Osteoblast (primary cell): ENCODE data around the gene CEP85L. TPM values are rescaled to one million over a fixed set of nuclear protein-coding genes. Genes with fewer than 3 reads are reported as not detected.
"Not testable (repeated sequence)": the region's sequence is repeated elsewhere in the genome, so short reads cannot be mapped to it uniquely, and the experiment has no call there.

Source experiments
- DNase-seq: peaks from one replicate; pipeline ENCODE4 v3.0.0; 2011; ENCODE audit warnings: low spot score, mixed read lengths; ENCODE audit not compliant: insufficient read length; ENCODE audit errors: missing footprints
- H2AFZ ChIP-seq: 2 replicates; pipeline ENCODE4 v1.6.0; 2011; ENCODE audit warnings: mild to moderate bottlenecking, low read length
- H3K27ac ChIP-seq: 2 replicates; pipeline ENCODE4 v1.5.1; 2011; ENCODE audit warnings: mild to moderate bottlenecking, low read depth, low read length, moderate library complexity
- H3K27me3 ChIP-seq: 2 replicates; pipeline ENCODE4 v1.6.0; 2012; ENCODE audit warnings: mild to moderate bottlenecking, control low read depth, inconsistent platforms, low read length, moderate library complexity; ENCODE audit not compliant: insufficient read depth
- H3K36me3 ChIP-seq: 2 replicates; pipeline ENCODE4 v1.5.1; 2011; ENCODE audit warnings: mild to moderate bottlenecking, low read length, control low read depth, moderate library complexity; ENCODE audit not compliant: insufficient read depth
- H3K4me1 ChIP-seq: 2 replicates; pipeline ENCODE4 v1.5.1; 2011; ENCODE audit warnings: mild to moderate bottlenecking, low read length, control low read depth, moderate library complexity; ENCODE audit not compliant: insufficient read depth
- H3K4me2 ChIP-seq: 2 replicates; pipeline ENCODE4 v1.6.0; 2011; ENCODE audit warnings: mild to moderate bottlenecking, low read length; ENCODE audit not compliant: insufficient read depth
- H3K4me3 ChIP-seq: fragments of 200-600 bp; sonication (generic); 3 replicates; pipeline ENCODE4 v1.5.1; 2012; ENCODE audit warnings: mild to moderate bottlenecking, low read length, inconsistent platforms; ENCODE audit not compliant: insufficient read depth
- H3K79me2 ChIP-seq: 2 replicates; pipeline ENCODE4 v1.6.0; 2012; ENCODE audit warnings: mild to moderate bottlenecking, low read length, control low read depth, inconsistent platforms; ENCODE audit not compliant: insufficient read depth
- H3K9me3 ChIP-seq: 2 replicates; pipeline ENCODE4 v1.5.1; 2011; ENCODE audit warnings: low read depth, low read length, control low read depth
- H4K20me1 ChIP-seq: 2 replicates; pipeline ENCODE4 v1.6.0; 2012; ENCODE audit warnings: mild to moderate bottlenecking, low read length, control low read depth; ENCODE audit not compliant: insufficient read depth
- CTCF ChIP-seq: IDR thresholded peaks from 2 replicates; pipeline ENCODE4 v1.5.1; 2011; ENCODE audit warnings: mild to moderate bottlenecking, low read depth, low read length, moderate library complexity; ENCODE audit errors: extremely low read depth
- total RNA-seq: library from RNA; depleted of rRNA; stranded (reverse); fragments of >200 nt; gene quantifications from 2 replicates; pipeline ENCODE4 v1.2.3, GENCODE V29; 2012

Gene CEP85L
- total RNA-seq, 1 donor: 15.2 TPM

- Histone ChIP-seq H2AFZ (no peak overlapping the region), H3K27ac (no peak overlapping the region), H3K27me3 (no peaks in the 10 kb centered on the region), H3K9me3 (peaks cover 4% of the 10 kb centered on the region), H3K4me2 (no peak overlapping the region), H3K79me2 (no peaks in the 10 kb centered on the region), H3K4me3 (no peak overlapping the region), H3K4me1 (no peaks in the 10 kb centered on the region), H3K36me3 (no peaks in the 10 kb centered on the region), H4K20me1 (no peaks in the 10 kb centered on the region)
- no peak for DNase-seq
- TF ChIP-seq CTCF: no peak
Measured at GRCh38 chr6:118456982-118457381, 194.4 kb downstream of the CEP85L start.

- H3K27me3 ChIP-seq: no peaks in the 10 kb centered on the region
- H3K27ac ChIP-seq: no peak overlapping the region
- H2AFZ ChIP-seq: no peak overlapping the region
Measured at GRCh38 chr6:118451839-118452238, 199.6 kb downstream of the CEP85L start.

GRCh38 chr6:118444796-118445195 is 206.6 kb downstream of the CEP85L start:
- H3K27me3 ChIP-seq: no peaks in the 10 kb centered on the region
- no peaks in the 10 kb centered on the region for H3K9me3 ChIP-seq
- H3K79me2 ChIP-seq: no peaks in the 10 kb centered on the region
- H3K4me3 ChIP-seq: no peak overlapping the region
- TF ChIP-seq CTCF: no peak
- no peak for DNase-seq
- no peak overlapping the region for H3K27ac ChIP-seq
- no peak overlapping the region for H3K4me2 ChIP-seq
- no peaks in the 10 kb centered on the region for H4K20me1 ChIP-seq
- no peak overlapping the region for H2AFZ ChIP-seq
- H3K4me1 ChIP-seq: no peaks in the 10 kb centered on the region
- H3K36me3 ChIP-seq: no peaks in the 10 kb centered on the region

More at GRCh38 chr6:118451839-118452238, 199.6 kb downstream of the CEP85L start:
- Histone ChIP-seq H3K4me1 (no peaks in the 10 kb centered on the region), H3K4me3 (no peak overlapping the region), H3K9me3 (peaks cover 6% of the 10 kb centered on the region), H3K4me2 (no peak overlapping the region), H3K79me2 (no peaks in the 10 kb centered on the region), H4K20me1 (no peaks in the 10 kb centered on the region), H3K36me3 (no peaks in the 10 kb centered on the region)
- DNase-seq: no peak
- TF ChIP-seq CTCF: no peak

GRCh38 chr6:118436482-118436881 is 214.9 kb downstream of the CEP85L start:
- H3K9me3 ChIP-seq: no peaks in the 10 kb centered on the region
- no peak for TF ChIP-seq CTCF
- H3K27me3 ChIP-seq: no peaks in the 10 kb centered on the region
- H3K4me3 ChIP-seq: no peak overlapping the region
- no peak overlapping the region for H3K4me2 ChIP-seq
- H3K36me3 ChIP-seq: no peaks in the 10 kb centered on the region
- no peaks in the 10 kb centered on the region for H3K4me1 ChIP-seq
- peak; percentile 32 for DNase-seq
- no peaks in the 10 kb centered on the region for H4K20me1 ChIP-seq
- H3K79me2 ChIP-seq: no peaks in the 10 kb centered on the region
- H3K27ac ChIP-seq: no peak overlapping the region
- H2AFZ ChIP-seq: no peak overlapping the region

GRCh38 chr6:118434147-118434546 is 217.2 kb downstream of the CEP85L start:
- not testable (repeated sequence) for H3K9me3 ChIP-seq, H3K36me3 ChIP-seq, DNase-seq, H3K4me3 ChIP-seq, H3K79me2 ChIP-seq, H3K4me1 ChIP-seq, H3K27me3 ChIP-seq, H2AFZ ChIP-seq, H3K27ac ChIP-seq, H4K20me1 ChIP-seq, H3K4me2 ChIP-seq

- not testable (repeated sequence) for DNase-seq, H3K4me3 ChIP-seq, H3K79me2 ChIP-seq, H4K20me1 ChIP-seq, H3K4me1 ChIP-seq, H3K9me3 ChIP-seq, H3K36me3 ChIP-seq, H3K27me3 ChIP-seq, H2AFZ ChIP-seq, H3K4me2 ChIP-seq, H3K27ac ChIP-seq
Measured at GRCh38 chr6:118421312-118421711, 230.1 kb downstream of the CEP85L start.
